Gastrocnemius medialis (tissue), 4 donors: Measurements from ENCODE around the gene CDKL4. TPM values are rescaled to one million over a fixed set of nuclear protein-coding genes. Genes with fewer than 3 reads are reported as not detected.

Source experiments
- ATAC-seq, 2 donors: fragments of 150-250 bp; one replicate each; pipeline ENCODE4 v1.9.1; 2016
- DNase-seq, 2 donors: peaks; one replicate each; pipeline ENCODE4 v3.0.0-alpha.2; 2019
- H3K27ac ChIP-seq, 4 donors: fragments of 200-600 bp; sonication (generic); 1 replicate in 1 of 4; 2 replicates in 3 of 4; pipeline ENCODE4 v1.5.1; 2016 to 2018; ENCODE audit warnings: mild to moderate bottlenecking in 2 of 4, moderate library complexity in 1 of 4
- H3K27me3 ChIP-seq, 3 donors: fragments of 200-600 bp; sonication (generic) in 2 of 3; 1 replicate in 1 of 3; 2 replicates in 2 of 3; pipeline versions ENCODE4 v1.5.1 to v1.6.0; 2016 to 2019; ENCODE audit warnings: mild to moderate bottlenecking in 1 of 3, moderate library complexity in 1 of 3
- H3K36me3 ChIP-seq, 2 donors: fragments of 200-600 bp; sonication (generic) in 1 of 2; one replicate each; pipeline ENCODE4 v1.5.1; 2017 to 2018
- H3K4me1 ChIP-seq, 2 donors: fragments of 200-600 bp; sonication (generic) in 1 of 2; one replicate each; pipeline ENCODE4 v1.5.1; 2016 to 2017; ENCODE audit warnings: mild to moderate bottlenecking in 2 of 2
- H3K4me3 ChIP-seq, 4 donors: fragments of 200-600 bp; sonication (generic) in 3 of 4; 1 replicate in 1 of 4; 2 replicates in 3 of 4; pipeline ENCODE4 v1.5.1; 2016 to 2019; ENCODE audit warnings: mild to moderate bottlenecking in 2 of 4
- H3K9me3 ChIP-seq, 3 donors: fragments of 200-600 bp; sonication (generic) in 2 of 3; 1 replicate in 1 of 3; 2 replicates in 2 of 3; pipeline ENCODE4 v1.5.1; 2016 to 2019
- CTCF ChIP-seq, 5 experiments: fragments of 450-650 bp in 3 of 5; fragments of 200-600 bp in 2 of 5; sonication (generic) in 2 of 5; IDR thresholded peaks in 4 of 5; conservative IDR thresholded peaks in 1 of 5; 1 replicate in 4 of 5; 2 replicates in 1 of 5; pipeline ENCODE4 v1.5.1; 2016 to 2019; ENCODE audit warnings: antibody characterized with exemption in 5 of 5, mild to moderate bottlenecking in 3 of 5, moderate library complexity in 3 of 5
- POLR2A ChIP-seq, 2 donors: fragments of 450-650 bp; IDR thresholded peaks; one replicate each; pipeline ENCODE4 v1.6.1; 2017; ENCODE audit warnings: antibody characterized with exemption in 2 of 2, mild to moderate bottlenecking in 2 of 2, moderate library complexity in 2 of 2
- in situ Hi-C, 4 donors: fragments of 200-750 bp; cut with MboI; loops; one replicate each; pipeline versions ENCODE4 v1.15.0 to v1.8.0; 2017; ENCODE audit warnings: low sequenced_read_pairs in 4 of 4
- intact Hi-C: fragments of 100-400 bp; cut with DNase I; formaldehyde crosslinking; loops from one replicate; pipeline ENCODE4 v1.15.1; 2023; ENCODE audit warnings: low total_unique reads
- total RNA-seq, 4 donors: library from RNA; depleted of rRNA; stranded (reverse); fragments of >200 nt; gene quantifications; one replicate each; pipeline versions ENCODE4 v1.1.0 to v1.2.3, GENCODE V29; 2016

Gene CDKL4
- total RNA-seq, 4 donors from 2014 or later, result 0.36 to 1.1 TPM; not detected in 2

GRCh38 chr2:39265315-39265714, 21.5 kb upstream of the CDKL4 start:
- peaks cover 0 to 38% of the 10 kb centered on the region in 2 donors for H3K36me3 ChIP-seq
- no peaks in the 10 kb centered on the region for H3K27me3 ChIP-seq
- ATAC-seq, result no peak
- peak overlapping the region in 1 of 4 donors; percentile 67 for H3K27ac ChIP-seq
- in situ Hi-C loops (no loop called here), intact Hi-C loops (no loop called here)
- no peaks in the 10 kb centered on the region for H3K9me3 ChIP-seq
- DNase-seq, result no peak
- no peak for TF ChIP-seq CTCF (IDR thresholded peaks at IDR 0.05 in 4 of 5, conservative IDR thresholded peaks at IDR 0.05 in 1 of 5)
- no peak for TF ChIP-seq POLR2A (IDR thresholded peaks at IDR 0.05)
- H3K4me1 ChIP-seq, result peaks cover 0 to 12% of the 10 kb centered on the region in 2 donors
- no peak overlapping the region for H3K4me3 ChIP-seq

- intact Hi-C loops (no loop called here), in situ Hi-C loops (no loop called here)
- H3K9me3 ChIP-seq, result no peaks in the 10 kb centered on the region
- no peak for DNase-seq
- TF ChIP-seq POLR2A (IDR thresholded peaks at IDR 0.05) (no peak), CTCF (IDR thresholded peaks at IDR 0.05 in 4 of 5, conservative IDR thresholded peaks at IDR 0.05 in 1 of 5) (no peak)
- H3K27ac ChIP-seq, result no peak overlapping the region
- no peaks in the 10 kb centered on the region for H3K27me3 ChIP-seq
- H3K4me1 ChIP-seq, result peaks cover 0 to 12% of the 10 kb centered on the region in 2 donors
- no peak for ATAC-seq
- no peak overlapping the region for H3K4me3 ChIP-seq
- H3K36me3 ChIP-seq, result peaks cover 0 to 44% of the 10 kb centered on the region in 2 donors
Observed at GRCh38 chr2:39264733-39265132, 21.0 kb upstream of the CDKL4 start.

GRCh38 chr2:39260087-39260486, 16.3 kb upstream of the CDKL4 start:
- ATAC-seq (no peak), DNase-seq (no peak)
- H3K27ac ChIP-seq, result no peak overlapping the region
- in situ Hi-C loops, result no loop called here
- H3K36me3 ChIP-seq, result peaks cover 0 to 63% of the 10 kb centered on the region in 2 donors
- H3K9me3 ChIP-seq, result no peaks in the 10 kb centered on the region
- no peak for TF ChIP-seq CTCF (IDR thresholded peaks at IDR 0.05 in 4 of 5, conservative IDR thresholded peaks at IDR 0.05 in 1 of 5)
- no peak for TF ChIP-seq POLR2A (IDR thresholded peaks at IDR 0.05)
- no peak overlapping the region for H3K4me3 ChIP-seq
- intact Hi-C loops, result no loop called here
- H3K4me1 ChIP-seq, result no peaks in the 10 kb centered on the region
- no peaks in the 10 kb centered on the region for H3K27me3 ChIP-seq

- ATAC-seq, result no peak
- TF ChIP-seq POLR2A (IDR thresholded peaks at IDR 0.05) (no peak), CTCF (IDR thresholded peaks at IDR 0.05 in 4 of 5, conservative IDR thresholded peaks at IDR 0.05 in 1 of 5) (no peak)
- no peaks in the 10 kb centered on the region for H3K27me3 ChIP-seq
- H3K4me1 ChIP-seq, result no peaks in the 10 kb centered on the region
- H3K27ac ChIP-seq, result no peak overlapping the region
- H3K9me3 ChIP-seq, result no peaks in the 10 kb centered on the region
- no peak overlapping the region for H3K4me3 ChIP-seq
- intact Hi-C loops, result no loop called here
- H3K36me3 ChIP-seq, result peaks cover 0 to 72% of the 10 kb centered on the region in 2 donors
- in situ Hi-C loops, result no loop called here
- no peak for DNase-seq
Observed at GRCh38 chr2:39256040-39256439, 12.3 kb upstream of the CDKL4 start.

GRCh38 chr2:39252888-39253518, 9.2 kb upstream of the CDKL4 start:
- H3K36me3 ChIP-seq, result peaks cover 0 to 76% of the 10 kb centered on the region in 2 donors
- DNase-seq (no peak), ATAC-seq (no peak)
- intact Hi-C loops (no loop called here), in situ Hi-C loops (no loop called here)
- no peaks in the 10 kb centered on the region for H3K27me3 ChIP-seq
- no peak for TF ChIP-seq POLR2A (IDR thresholded peaks at IDR 0.05)
- TF ChIP-seq CTCF (IDR thresholded peaks at IDR 0.05 in 4 of 5, conservative IDR thresholded peaks at IDR 0.05 in 1 of 5), result no peak
- H3K9me3 ChIP-seq, result no peaks in the 10 kb centered on the region
- no peak overlapping the region for H3K27ac ChIP-seq
- H3K4me3 ChIP-seq, result no peak overlapping the region
- H3K4me1 ChIP-seq, result no peaks in the 10 kb centered on the region
